GM23338 (cell line): ENCODE results near the gene NUBPL. TPM values are rescaled to one million over a fixed set of nuclear protein-coding genes. Genes with fewer than 3 reads are reported as not detected.

ENCODE experiments used
- CREB1 ChIP-seq: fragments of 250-450 bp; sonication (Bioruptor Pico); IDR thresholded peaks from 2 replicates; pipeline ENCODE4 v1.5.0; 2020; ENCODE audit warnings: low read depth, mild to moderate bottlenecking, moderate library complexity
- EZH2 ChIP-seq: fragments of 200-600 bp; sonication (generic); IDR thresholded peaks from one replicate; pipeline ENCODE4 v1.8.0; 2017; ENCODE audit warnings: antibody characterized with exemption, mild to moderate bottlenecking, low read depth; ENCODE audit not compliant: unreplicated experiment
- EZH2phosphoT487 ChIP-seq: fragments of 200-600 bp; sonication (generic); IDR thresholded peaks from one replicate; pipeline ENCODE4 v1.8.1; 2018; ENCODE audit warnings: antibody characterized with exemption; ENCODE audit not compliant: unreplicated experiment
- JUNB ChIP-seq: IDR thresholded peaks from one replicate; pipeline ENCODE4 v1.6.1; 2016; ENCODE audit warnings: antibody characterized with exemption; ENCODE audit not compliant: unreplicated experiment
- POLR2AphosphoS5 ChIP-seq: IDR thresholded peaks from 2 replicates; pipeline ENCODE4 v1.6.1; 2016; ENCODE audit warnings: antibody characterized with exemption, low read depth
- STAT1 ChIP-seq: IDR thresholded peaks from one replicate; pipeline ENCODE4 v1.6.1; 2016; ENCODE audit warnings: antibody characterized with exemption; ENCODE audit not compliant: unreplicated experiment
- ZNF331 ChIP-seq: fragments of 250-450 bp; sonication (Bioruptor Pico); IDR thresholded peaks from 2 replicates; pipeline ENCODE4 v1.5.0; 2020; ENCODE audit warnings: low read depth, mild to moderate bottlenecking, moderate library complexity
- polyA plus RNA-seq: library from polyadenylated mRNA; unstranded; fragments of >200 nt; fragmentation: Nextera tagmentation; extraction: Ambion mirVana; gene quantifications from 2 replicates; pipeline ENCODE4 v1.2.1, GENCODE V29; 2016
- total RNA-seq: library from RNA; depleted of rRNA; stranded (reverse); fragments of >200 nt; shearing (Covaris generic); gene quantifications from 2 replicates; pipeline ENCODE4 v1.2.3, GENCODE V29; 2014
- TF ChIP-seq, protein P1 (sequence below): fragments of 250-450 bp; sonication (Bioruptor Pico); IDR thresholded peaks from 2 replicates; pipeline ENCODE4 v1.5.0; 2020; ENCODE audit warnings: mild to moderate bottlenecking, moderate library complexity
- TF ChIP-seq, protein P2 (sequence below): IDR thresholded peaks from 2 replicates; pipeline ENCODE4 v1.6.1; 2016; ENCODE audit warnings: antibody characterized with exemption
- TF ChIP-seq, protein P3 (sequence below): IDR thresholded peaks from one replicate; pipeline ENCODE4 v1.6.1; 2018; ENCODE audit warnings: antibody characterized with exemption; ENCODE audit not compliant: unreplicated experiment

The NUBPL gene
- total and polyA plus RNA-seq, 2 experiments from 2014 or later: 6.1 to 20.7 TPM

DNA sequence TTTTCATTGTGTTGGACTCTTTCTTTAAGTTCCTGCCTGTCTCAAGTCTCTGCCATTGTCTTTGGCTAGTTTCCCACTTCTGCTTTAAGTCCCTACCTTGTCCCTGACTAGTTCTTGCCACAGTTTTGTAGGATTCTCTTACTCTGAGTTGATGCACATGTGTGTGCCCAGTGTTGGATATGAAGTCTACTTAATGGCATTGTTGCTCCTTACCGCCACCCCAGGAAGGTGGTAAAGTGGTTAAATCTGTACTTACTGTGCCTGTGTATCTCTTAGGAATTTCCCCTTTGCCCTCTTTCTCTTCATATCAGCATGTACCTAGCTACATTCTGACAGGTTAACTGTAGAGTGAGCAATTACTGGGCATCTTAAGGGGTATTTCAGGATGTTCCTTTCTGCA, 227.1 kb downstream of the NUBPL start (continued):
- TF ChIP-seq, protein P1, sequence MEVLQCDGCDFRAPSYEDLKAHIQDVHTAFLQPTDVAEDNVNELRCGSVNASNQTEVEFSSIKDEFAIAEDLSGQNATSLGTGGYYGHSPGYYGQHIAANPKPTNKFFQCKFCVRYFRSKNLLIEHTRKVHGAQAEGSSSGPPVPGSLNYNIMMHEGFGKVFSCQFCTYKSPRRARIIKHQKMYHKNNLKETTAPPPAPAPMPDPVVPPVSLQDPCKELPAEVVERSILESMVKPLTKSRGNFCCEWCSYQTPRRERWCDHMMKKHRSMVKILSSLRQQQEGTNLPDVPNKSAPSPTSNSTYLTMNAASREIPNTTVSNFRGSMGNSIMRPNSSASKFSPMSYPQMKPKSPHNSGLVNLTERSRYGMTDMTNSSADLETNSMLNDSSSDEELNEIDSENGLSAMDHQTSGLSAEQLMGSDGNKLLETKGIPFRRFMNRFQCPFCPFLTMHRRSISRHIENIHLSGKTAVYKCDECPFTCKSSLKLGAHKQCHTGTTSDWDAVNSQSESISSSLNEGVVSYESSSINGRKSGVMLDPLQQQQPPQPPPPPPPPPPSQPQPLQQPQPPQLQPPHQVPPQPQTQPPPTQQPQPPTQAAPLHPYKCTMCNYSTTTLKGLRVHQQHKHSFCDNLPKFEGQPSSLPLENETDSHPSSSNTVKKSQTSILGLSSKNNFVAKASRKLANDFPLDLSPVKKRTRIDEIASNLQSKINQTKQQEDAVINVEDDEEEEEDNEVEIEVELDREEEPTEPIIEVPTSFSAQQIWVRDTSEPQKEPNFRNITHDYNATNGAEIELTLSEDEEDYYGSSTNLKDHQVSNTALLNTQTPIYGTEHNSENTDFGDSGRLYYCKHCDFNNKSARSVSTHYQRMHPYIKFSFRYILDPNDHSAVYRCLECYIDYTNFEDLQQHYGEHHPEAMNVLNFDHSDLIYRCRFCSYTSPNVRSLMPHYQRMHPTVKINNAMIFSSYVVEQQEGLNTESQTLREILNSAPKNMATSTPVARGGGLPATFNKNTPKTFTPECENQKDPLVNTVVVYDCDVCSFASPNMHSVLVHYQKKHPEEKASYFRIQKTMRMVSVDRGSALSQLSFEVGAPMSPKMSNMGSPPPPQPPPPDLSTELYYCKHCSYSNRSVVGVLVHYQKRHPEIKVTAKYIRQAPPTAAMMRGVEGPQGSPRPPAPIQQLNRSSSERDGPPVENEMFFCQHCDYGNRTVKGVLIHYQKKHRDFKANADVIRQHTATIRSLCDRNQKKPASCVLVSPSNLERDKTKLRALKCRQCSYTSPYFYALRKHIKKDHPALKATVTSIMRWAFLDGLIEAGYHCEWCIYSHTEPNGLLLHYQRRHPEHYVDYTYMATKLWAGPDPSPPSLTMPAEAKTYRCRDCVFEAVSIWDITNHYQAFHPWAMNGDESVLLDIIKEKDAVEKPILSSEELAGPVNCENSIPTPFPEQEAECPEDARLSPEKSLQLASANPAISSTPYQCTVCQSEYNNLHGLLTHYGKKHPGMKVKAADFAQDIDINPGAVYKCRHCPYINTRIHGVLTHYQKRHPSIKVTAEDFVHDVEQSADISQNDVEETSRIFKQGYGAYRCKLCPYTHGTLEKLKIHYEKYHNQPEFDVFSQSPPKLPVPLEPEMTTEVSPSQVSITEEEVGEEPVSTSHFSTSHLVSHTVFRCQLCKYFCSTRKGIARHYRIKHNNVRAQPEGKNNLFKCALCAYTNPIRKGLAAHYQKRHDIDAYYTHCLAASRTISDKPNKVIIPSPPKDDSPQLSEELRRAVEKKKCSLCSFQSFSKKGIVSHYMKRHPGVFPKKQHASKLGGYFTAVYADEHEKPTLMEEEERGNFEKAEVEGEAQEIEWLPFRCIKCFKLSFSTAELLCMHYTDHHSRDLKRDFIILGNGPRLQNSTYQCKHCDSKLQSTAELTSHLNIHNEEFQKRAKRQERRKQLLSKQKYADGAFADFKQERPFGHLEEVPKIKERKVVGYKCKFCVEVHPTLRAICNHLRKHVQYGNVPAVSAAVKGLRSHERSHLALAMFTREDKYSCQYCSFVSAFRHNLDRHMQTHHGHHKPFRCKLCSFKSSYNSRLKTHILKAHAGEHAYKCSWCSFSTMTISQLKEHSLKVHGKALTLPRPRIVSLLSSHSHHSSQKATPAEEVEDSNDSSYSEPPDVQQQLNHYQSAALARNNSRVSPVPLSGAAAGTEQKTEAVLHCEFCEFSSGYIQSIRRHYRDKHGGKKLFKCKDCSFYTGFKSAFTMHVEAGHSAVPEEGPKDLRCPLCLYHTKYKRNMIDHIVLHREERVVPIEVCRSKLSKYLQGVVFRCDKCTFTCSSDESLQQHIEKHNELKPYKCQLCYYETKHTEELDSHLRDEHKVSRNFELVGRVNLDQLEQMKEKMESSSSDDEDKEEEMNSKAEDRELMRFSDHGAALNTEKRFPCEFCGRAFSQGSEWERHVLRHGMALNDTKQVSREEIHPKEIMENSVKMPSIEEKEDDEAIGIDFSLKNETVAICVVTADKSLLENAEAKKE (CRISPR knock-in tag): no peak
- TF ChIP-seq STAT1 (no peak), CREB1 (CRISPR knock-in tag) (no peak), ZNF331 (CRISPR knock-in tag) (no peak), POLR2AphosphoS5 (no peak), EZH2 (no peak), EZH2phosphoT487 (no peak), JUNB (no peak)
- TF ChIP-seq, protein P2, sequence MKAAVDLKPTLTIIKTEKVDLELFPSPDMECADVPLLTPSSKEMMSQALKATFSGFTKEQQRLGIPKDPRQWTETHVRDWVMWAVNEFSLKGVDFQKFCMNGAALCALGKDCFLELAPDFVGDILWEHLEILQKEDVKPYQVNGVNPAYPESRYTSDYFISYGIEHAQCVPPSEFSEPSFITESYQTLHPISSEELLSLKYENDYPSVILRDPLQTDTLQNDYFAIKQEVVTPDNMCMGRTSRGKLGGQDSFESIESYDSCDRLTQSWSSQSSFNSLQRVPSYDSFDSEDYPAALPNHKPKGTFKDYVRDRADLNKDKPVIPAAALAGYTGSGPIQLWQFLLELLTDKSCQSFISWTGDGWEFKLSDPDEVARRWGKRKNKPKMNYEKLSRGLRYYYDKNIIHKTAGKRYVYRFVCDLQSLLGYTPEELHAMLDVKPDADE: no peak
- TF ChIP-seq, protein P3, sequence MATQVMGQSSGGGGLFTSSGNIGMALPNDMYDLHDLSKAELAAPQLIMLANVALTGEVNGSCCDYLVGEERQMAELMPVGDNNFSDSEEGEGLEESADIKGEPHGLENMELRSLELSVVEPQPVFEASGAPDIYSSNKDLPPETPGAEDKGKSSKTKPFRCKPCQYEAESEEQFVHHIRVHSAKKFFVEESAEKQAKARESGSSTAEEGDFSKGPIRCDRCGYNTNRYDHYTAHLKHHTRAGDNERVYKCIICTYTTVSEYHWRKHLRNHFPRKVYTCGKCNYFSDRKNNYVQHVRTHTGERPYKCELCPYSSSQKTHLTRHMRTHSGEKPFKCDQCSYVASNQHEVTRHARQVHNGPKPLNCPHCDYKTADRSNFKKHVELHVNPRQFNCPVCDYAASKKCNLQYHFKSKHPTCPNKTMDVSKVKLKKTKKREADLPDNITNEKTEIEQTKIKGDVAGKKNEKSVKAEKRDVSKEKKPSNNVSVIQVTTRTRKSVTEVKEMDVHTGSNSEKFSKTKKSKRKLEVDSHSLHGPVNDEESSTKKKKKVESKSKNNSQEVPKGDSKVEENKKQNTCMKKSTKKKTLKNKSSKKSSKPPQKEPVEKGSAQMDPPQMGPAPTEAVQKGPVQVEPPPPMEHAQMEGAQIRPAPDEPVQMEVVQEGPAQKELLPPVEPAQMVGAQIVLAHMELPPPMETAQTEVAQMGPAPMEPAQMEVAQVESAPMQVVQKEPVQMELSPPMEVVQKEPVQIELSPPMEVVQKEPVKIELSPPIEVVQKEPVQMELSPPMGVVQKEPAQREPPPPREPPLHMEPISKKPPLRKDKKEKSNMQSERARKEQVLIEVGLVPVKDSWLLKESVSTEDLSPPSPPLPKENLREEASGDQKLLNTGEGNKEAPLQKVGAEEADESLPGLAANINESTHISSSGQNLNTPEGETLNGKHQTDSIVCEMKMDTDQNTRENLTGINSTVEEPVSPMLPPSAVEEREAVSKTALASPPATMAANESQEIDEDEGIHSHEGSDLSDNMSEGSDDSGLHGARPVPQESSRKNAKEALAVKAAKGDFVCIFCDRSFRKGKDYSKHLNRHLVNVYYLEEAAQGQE: no peak
